Eye (tissue), 1 donor: ENCODE data around the gene NUDT8.
A peak's percentile ranks its signal among the peaks of the same experiment; 100 is the strongest.
"Not testable (repeated sequence)": the region's sequence is repeated elsewhere in the genome, so short reads cannot be mapped to it uniquely, and the experiment has no call there.

ENCODE experiments used
- DNase-seq: peaks from one replicate; pipeline ENCODE4 v3.0.0-alpha.2; 2015

NUDT8 gene

DNA sequence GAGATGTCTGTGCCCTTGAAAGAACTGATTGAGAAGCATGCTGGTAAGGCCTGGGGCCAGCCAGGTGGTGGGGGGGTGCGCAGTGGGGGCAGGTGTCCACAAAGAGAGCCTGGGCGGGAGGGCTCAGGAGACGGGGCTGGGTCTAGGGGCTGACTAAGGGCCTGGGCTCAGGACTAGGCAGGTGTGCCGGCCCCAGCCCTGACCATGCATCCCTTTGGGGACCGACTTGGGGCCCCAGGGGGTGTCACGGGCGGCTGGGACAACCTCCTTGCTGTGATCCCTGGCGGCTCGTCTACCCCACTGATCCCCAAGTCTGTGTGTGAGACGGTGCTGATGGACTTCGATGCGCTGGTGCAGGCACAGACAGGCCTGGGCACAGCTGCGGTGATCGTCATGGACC is 18.6 kb downstream of the NUDT8 start:
- DNase-seq = no peak

GRCh38 chr11:67610302-67610868 is 19.4 kb downstream of the NUDT8 start:
- DNase-seq = no peak

DNA sequence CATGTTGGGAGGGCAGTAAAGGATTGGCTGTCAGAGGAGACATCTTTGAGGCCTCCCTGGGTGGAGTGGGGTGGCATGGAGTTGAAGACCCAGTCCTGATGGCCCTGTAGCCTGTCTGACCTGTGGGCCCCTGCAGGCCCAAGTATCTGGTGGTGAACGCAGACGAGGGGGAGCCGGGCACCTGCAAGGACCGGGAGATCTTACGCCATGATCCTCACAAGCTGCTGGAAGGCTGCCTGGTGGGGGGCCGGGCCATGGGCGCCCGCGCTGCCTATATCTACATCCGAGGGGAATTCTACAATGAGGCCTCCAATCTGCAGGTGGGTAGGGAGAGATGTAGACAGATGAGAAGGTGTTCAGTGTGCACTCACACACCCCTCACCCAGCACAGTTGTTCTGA is 20.4 kb downstream of the NUDT8 start:
- no peak for DNase-seq

DNA sequence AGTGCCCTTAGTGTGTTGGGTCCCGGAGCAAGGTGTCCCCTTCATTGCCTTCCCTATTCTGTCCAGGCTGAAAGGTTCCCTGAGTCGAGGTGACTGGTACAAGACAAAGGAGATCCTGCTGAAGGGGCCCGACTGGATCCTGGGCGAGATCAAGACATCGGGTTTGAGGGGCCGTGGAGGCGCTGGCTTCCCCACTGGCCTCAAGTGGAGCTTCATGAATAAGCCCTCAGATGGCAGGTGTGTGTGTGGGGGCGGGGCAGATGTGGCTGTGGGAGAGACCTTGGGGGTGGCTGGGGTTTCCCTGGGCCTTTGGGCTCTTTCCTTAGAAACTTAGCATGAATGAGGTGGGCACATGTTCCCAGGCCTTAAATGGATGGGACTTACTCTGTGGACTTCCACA is 21.3 kb downstream of the NUDT8 start:
- no peak for DNase-seq

GRCh38 chr11:67607507-67607906 is 22.2 kb downstream of the NUDT8 start:
- no peak for DNase-seq

DNA sequence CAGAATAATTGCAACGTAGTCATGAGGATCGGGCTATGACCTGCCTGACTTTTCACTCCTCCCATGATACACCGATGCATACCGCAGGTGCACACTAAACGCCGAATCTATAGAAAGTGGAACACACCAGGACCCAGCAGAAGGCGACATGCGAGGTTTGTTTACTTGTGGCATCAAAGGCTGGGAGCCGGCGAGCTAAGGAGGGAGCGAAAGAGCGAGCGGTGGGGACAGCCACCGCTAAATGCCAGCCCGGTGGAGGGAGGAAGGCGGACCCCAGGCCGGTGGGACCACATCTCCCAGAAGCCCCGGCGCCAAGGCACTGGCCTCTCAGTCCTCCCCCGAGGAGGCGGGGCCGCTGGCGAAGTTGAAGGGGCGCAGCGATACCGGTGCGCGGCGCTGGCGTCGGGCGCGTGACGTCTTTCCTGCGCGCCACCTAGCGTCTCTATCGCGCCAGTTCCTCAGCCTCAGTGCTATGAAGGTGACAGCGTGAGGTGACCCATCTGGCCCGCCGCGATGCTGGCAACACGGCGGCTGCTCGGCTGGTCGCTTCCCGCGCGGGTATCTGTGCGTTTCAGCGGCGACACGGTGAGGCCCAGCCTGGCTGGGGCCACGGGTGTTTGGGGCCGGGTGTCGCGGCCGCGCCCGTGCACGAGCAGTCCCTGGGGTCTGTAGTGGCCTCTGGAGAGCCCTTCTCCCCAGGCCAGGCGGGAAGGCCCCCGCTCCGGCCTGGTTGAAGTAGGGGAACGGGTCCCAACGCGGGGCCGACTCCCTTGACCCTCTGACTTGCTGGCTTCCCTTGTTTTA is 23.0 kb downstream of the NUDT8 start, which contains the start of gene NDUFV1:
Gene NDUFV1 (plus strand): TSS at position 445 of the 804 bp plus-strand sequence. CDS start 69 bp downstream, at position 514.
- peak; percentile 99 for DNase-seq

DNA sequence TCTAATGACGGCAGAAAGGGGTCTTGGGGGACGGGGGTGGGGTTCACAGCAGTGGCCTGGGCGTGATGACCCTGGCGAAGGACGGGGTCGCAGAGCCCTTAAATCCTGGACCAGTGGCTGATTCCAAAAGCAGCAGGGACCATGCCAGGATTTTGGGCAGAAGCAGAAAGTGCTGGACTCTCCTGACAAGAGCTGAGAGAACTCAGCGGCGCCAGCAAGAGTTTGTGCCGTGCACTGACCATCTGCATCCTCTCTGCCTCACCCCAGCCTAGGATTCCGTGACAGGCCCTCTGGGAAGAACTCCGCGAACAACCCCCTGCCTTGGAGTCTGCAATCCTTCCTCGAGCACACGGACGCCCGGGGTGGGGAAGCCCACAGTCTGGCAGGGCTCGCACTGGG is 23.6 kb downstream of the NUDT8 start:
- no peak for DNase-seq

- DNase-seq = peak; percentile 64
Observed at GRCh38 chr11:67605231-67606011, 24.3 kb downstream of the NUDT8 start.

DNA sequence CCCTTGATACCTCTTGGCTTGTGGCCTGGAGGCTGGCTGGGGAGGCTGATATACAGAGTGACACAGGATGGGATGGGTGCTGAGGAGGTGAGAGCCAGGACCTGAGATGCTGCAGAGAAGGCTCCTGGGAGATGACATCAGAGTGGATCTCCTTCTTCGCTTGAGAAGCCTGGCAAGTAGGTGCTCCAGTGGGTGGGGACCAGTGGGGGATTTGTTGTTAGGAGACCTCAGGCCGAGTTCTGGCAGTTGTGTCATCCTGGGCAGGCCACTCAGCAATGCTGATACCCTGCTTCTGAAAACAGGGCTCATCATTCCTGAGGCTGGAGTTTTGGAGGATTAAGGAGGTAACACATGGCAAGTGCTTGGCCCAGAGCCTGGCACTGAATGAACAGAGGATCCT is 24.9 kb downstream of the NUDT8 start:
- DNase-seq = no peak

DNA sequence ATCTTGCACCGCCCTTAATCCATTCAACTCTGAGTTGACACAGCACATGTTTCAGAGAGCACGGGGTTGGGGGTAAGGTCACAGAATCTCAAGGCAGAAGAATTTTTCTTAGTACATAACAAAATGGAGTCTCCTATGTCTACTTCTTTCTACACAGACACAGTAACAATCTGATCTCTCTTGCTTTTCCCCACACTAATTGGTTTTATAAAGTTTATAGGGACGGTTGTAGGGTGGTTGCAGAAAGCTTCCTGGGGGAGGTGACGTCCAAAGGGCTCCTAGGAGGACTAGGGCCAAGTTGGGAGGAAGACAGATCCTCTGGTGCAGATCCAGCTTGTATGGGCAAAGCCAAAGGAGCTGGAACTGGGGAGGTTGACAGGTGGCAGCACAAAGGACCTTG is 25.6 kb downstream of the NUDT8 start:
- DNase-seq = not testable (repeated sequence)

DNA sequence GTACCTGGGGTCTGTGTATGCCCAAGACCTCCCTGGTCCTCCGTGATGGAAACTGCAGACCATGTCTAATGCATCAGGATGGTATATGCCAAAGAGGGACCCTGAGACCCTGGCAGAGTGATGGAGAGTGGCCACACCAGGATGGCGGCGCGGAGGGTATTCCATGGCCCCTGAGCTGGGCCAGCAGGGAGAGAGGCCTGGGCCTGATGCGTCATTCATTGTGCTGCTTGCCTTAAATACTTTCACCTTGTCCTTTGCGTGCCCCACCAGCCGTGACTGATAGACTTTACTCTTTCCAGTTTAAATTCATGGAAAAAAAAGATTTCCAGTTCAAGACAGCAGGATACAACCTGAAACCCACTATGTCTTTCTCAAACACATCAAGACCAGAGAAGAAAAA is 28.6 kb downstream of the NUDT8 start:
- no peak for DNase-seq

DNA sequence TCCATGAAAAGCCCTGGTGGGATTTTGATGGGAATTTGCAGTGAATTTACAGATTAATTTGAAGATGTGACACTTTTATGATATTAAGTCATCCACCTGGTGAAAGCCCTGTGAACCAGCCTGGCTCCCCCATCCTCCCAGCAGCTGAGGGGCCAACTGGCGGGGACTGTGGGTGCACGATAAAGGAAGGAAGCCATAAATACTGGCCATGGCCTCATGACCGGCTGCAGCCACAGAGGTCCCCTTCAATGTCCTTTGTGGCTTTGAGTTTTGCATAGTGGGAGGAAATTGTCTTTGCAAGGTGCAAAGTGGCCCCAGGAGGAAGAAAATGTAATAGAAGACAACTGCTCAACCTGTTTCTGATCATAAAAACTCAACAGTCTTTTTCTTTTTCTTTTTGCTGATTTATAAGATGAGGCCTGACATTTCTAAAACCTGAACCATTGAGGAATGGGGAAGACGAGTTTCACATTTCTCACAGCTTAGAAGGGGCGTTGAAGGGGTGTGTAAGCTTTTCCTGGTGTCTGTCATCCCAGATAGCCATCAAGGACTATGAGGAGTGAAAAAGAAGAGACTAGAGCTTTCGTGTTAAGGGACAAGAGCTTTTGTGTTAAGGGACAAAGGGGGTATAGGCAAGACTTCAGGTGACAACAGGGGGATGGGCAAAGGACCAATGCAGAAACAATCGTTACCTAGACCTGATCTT is 29.3 kb downstream of the NUDT8 start:
- DNase-seq = no peak

DNA sequence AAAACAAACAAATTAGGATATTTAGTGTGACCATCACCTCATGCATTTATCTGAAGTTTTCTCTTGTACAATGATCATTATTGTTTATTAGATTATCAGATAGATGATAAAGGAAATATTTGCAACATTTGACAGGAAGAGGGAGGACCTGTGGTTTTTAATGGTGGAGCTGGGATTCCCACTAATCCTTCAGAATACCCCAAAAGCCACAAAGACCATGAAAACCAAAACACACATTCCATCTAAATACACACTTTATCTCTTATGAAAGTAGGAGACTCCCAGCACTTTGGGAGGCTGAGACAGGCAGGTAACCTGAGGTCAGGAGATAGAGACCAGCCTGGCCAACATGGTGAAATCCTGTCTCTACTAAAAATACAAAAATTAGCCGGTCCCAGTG is 30.6 kb downstream of the NUDT8 start:
- DNase-seq = no peak

DNA sequence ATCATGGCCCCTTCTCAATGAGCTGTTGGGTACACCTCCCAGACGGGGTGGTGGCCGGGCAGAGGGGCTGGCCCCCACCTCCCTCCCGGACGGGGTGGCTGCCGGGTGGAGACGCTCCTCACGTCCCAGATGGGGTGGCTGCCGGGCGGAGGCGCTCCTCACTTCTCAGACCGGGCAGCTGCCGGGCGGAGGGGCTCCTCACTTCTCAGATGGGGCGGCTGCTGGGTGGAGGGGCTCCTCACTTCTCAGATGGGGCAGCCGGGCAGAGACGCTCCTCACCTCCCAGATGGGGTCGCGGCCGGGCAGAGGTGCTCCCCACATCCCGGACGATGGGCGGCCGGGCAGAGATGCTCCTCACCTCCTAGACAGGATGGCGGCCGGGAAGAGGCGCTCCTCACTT is 31.8 kb downstream of the NUDT8 start:
- not testable (repeated sequence) for DNase-seq

DNA sequence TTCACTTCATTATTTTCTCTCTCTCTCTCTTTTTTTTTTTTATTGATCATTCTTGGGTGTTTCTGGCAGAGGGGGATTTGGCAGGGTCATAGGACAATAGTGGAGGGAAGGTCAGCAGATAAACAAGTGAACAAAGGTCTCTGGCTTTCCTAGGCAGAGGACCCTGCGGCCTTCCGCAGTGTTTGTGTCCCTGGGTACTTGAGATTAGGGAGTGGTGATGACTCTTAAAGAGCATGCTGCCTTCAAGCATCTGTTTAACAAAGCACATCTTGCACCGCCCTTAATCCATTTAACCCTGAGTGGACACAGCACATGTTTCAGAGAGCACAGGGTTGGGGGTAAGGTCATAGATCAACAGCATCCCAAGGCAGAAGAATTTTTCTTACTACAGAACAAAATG is 32.3 kb downstream of the NUDT8 start:
- not testable (repeated sequence) for DNase-seq

DNA sequence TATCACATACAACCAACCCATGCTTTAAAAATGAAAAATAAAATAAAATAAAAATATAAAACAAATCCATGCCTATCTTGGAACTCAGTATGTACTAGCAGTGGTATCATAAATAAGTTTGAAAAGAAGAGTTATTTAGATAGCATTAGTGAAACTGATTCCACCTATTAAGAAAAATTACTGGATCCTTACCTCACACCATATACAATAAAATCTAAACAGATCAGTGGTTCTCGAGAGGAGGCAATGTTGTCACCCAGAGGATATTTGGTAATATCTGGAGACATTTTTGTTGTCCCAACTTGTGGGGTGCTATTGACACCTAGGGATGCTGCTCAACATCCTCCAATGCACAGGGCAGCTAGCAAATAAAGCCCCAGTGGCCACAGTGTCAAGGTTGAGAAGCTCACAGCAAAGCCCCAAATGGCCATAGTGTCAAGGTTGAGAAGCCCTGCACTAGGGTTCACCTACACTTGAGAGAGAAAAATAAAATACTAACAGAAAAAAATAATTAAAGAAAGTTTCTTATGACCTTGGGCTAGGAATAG is 32.9 kb downstream of the NUDT8 start:
- DNase-seq = no peak

GRCh38 chr11:67594480-67594879 is 35.3 kb downstream of the NUDT8 start:
- DNase-seq = no peak

- DNase-seq = no peak
Observed at GRCh38 chr11:67593565-67593905, 36.2 kb downstream of the NUDT8 start.

GRCh38 chr11:67592880-67593564 is 36.7 kb downstream of the NUDT8 start:
- DNase-seq = no peak

DNA sequence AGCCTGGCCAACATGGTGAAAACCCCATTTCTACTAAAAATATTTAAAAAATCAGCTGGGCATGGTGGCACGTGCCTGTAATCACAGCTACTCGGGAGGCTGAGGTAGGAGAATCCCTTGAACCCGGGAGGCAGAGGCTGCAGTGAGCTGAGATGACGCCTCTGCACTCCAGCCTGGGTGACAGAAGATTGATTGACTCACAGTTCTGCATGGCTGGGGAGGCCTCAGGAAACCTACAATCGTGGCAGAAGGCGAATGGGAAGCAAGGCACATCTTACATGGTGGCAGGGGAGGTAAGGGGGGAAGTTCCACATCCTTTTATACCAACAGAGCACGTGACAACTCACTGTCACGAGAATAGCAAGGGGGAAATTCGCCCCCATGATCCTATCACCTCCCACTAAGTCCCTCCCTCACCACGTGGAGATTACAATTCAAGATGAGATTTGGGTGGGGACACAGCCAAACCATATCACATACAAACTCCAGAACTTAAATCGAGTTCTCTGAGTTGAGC is 40.8 kb downstream of the NUDT8 start:
- DNase-seq = not testable (repeated sequence)

DNA sequence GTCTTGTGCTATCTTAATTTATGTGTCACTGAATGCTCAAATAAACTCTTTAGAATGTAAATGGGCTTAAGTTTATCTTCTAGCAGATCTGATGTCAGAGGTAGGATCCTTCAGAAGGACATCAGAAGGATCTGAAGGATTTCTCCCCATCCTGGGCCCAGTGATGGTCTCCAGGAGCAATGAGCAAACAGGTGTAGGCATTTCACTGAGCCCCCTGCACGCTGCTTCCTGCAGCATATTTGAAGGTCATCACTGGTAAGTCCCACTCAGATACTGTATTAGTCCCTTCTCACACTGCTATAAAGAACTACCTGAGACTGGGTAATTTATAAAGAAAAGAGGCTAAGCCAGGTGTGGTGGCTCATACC is 41.6 kb downstream of the NUDT8 start:
- no peak for DNase-seq

DNA sequence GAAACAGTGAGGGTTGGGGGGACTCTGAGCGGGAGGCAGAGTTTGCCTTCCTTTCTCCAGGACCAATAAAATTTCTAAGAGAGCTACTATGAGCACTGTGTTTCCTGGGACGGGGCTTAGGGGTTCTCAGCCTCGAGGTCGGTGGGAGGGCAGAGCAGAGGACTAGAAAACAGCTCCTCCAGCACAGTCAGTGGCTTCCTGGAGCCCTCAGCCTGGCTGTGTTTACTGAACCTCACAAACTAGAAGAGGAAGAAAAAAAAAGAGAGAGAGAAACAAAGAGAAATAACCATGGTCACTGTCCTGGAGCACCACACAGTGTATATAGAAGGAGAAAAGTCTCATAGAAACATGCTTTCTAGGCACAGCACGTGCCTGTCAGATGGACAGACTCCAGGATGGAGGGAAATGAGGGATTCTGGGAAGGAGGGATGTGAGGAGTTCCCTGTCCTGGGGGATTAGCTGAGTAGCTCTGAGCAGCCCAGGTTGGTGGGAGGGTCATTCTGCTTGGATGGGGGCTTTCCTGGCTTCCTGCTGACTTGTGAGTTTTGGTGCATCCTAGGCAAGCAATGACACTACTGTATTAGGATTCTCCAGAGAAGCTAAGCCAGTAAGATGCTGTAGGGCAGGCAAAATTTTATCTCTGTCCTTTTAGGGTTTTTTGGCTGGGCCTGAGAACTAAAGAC is 43.0 kb downstream of the NUDT8 start:
- DNase-seq = no peak
